K562 (cell line): ENCODE measurements around the gene LTO1. TPM values are rescaled to one million over a fixed set of nuclear protein-coding genes. Genes with fewer than 3 reads are reported as not detected.

ENCODE experiments used
- ATAC-seq: fragments of 200-7000 bp; cut with Tn5 transposase; 3 replicates; pipeline ENCODE4 v1.9.1; 2020; ENCODE audit warnings: moderate library complexity
- BruUV-seq: library from RNA; stranded (reverse); fragments of 400-500 nt; replicated peaks from 2 replicates; lab custom pipeline; 2021; lab: Mats Ljungman, UMichigan
- CTCF ChIA-PET: fragments of 300-600 bp; formaldehyde crosslinking; extraction: SDS; loops from one replicate; lab custom pipeline; 2021; ENCODE audit warnings: low intra/inter-chr PET ratio; lab: Yijun Ruan, JAX
- POLR2A ChIA-PET: fragments of 300-600, 350-650 bp; sonication (Branson Sonifier 250); formaldehyde crosslinking; extraction: SDS; loops from one replicate; lab custom pipeline; 2021; ENCODE audit warnings: antibody characterized with exemption, inconsistent platforms; lab: Yijun Ruan, JAX
- DNase-seq, 4 experiments: peaks; one replicate each; pipeline versions ENCODE4 v3.0.0 to v3.0.0-alpha.2; 2011 to 2018; ENCODE audit warnings: low spot score in 3 of 4, mixed read lengths in 3 of 4; ENCODE audit errors: extremely low read depth in 1 of 4
- FAIRE-seq: peaks from 2 replicates; lab custom pipeline; 2011; peaks lifted over from hg19 to GRCh38; lab: Jason Lieb, UNC
- H2AFZ ChIP-seq: 2 replicates; pipeline ENCODE4 v1.6.0; 2011; ENCODE audit warnings: low read depth, low read length, control low read depth, inconsistent platforms
- H3K27ac ChIP-seq: fragments of 200-600 bp; 3 replicates; pipeline ENCODE4 v1.8.0; 2011; ENCODE audit warnings: low read depth, mild to moderate bottlenecking, control low read depth, inconsistent platforms, low read length, moderate library complexity, mixed read lengths; ENCODE audit errors: extremely low read depth
- H3K27me3 ChIP-seq, 2 experiments: fragments of 300-600 bp in 1 of 2; 2 replicates in 1 of 2; 3 replicates in 1 of 2; pipeline versions ENCODE4 v1.6.0 to v1.8.0; 2011; ENCODE audit warnings: inconsistent platforms in 2 of 2, low read length in 2 of 2, mild to moderate bottlenecking in 1 of 2, mixed read lengths in 1 of 2, moderate library complexity in 1 of 2; ENCODE audit not compliant: control insufficient read depth in 2 of 2, insufficient read depth in 2 of 2
- H3K36me3 ChIP-seq: fragments of 300-600 bp; 3 replicates; pipeline ENCODE4 v1.8.0; 2011; ENCODE audit warnings: mild to moderate bottlenecking, low read length, inconsistent platforms; ENCODE audit not compliant: control insufficient read depth, insufficient read depth
- H3K4me1 ChIP-seq, 2 experiments: fragments of 200-600 bp in 1 of 2; replicated peaks in 1 of 2; 2 replicates in 1 of 2; 3 replicates in 1 of 2; pipeline versions ENCODE4 v1.5.1 to v1.8.0; 2011; ENCODE audit warnings: inconsistent platforms in 2 of 2, low read length in 2 of 2, mild to moderate bottlenecking in 1 of 2, mixed read lengths in 1 of 2, moderate library complexity in 1 of 2; ENCODE audit not compliant: control insufficient read depth in 2 of 2, insufficient read depth in 2 of 2
- H3K4me2 ChIP-seq: 2 replicates; pipeline ENCODE4 v1.6.1; 2011; ENCODE audit warnings: low read length, control low read depth, inconsistent platforms, mixed read lengths; ENCODE audit not compliant: insufficient read depth
- H3K4me3 ChIP-seq: fragments of 200-600 bp; sonication (generic), shearing (Covaris generic); 2 replicates; pipeline ENCODE4 v1.5.1; 2016; ENCODE audit warnings: control low read depth, inconsistent platforms
- H3K79me2 ChIP-seq: fragments of 200-600 bp; 3 replicates; pipeline ENCODE4 v1.8.0; 2011; ENCODE audit warnings: low read length, inconsistent platforms; ENCODE audit not compliant: control insufficient read depth, insufficient read depth
- H3K9ac ChIP-seq, 2 experiments: 2 replicates each; pipeline versions ENCODE4 v1.6.0 to v1.6.1; 2011; ENCODE audit warnings: low read depth in 2 of 2, low read length in 2 of 2, control low read depth in 1 of 2, inconsistent platforms in 1 of 2, mild to moderate bottlenecking in 1 of 2, mixed read lengths in 1 of 2; ENCODE audit not compliant: insufficient read depth in 1 of 2
- H3K9me1 ChIP-seq: one replicate; pipeline ENCODE4 v1.6.0; 2011; ENCODE audit warnings: inconsistent platforms, mild to moderate bottlenecking, low read length, moderate library complexity; ENCODE audit not compliant: control insufficient read depth, insufficient read depth
- H3K9me3 ChIP-seq: replicated peaks from 2 replicates; pipeline ENCODE4 v1.5.1; 2011; ENCODE audit warnings: low read depth, low read length, inconsistent platforms; ENCODE audit not compliant: control insufficient read depth, insufficient read depth
- H4K20me1 ChIP-seq: replicated peaks from 2 replicates; pipeline ENCODE4 v1.6.1; 2011; ENCODE audit warnings: low read length, inconsistent platforms, mixed read lengths; ENCODE audit not compliant: control insufficient read depth, insufficient read depth
- CBFB ChIP-seq: sonication (generic); formaldehyde crosslinking; IDR thresholded peaks from 2 replicates; pipeline ENCODE4 v1.4.0; 2020; ENCODE audit warnings: mild to moderate bottlenecking, missing genetic modification reagents
- CBX3 ChIP-seq, 2 experiments: IDR thresholded peaks; 1 replicate in 1 of 2; 2 replicates in 1 of 2; pipeline ENCODE4 v1.6.1; 2012; ENCODE audit warnings: inconsistent platforms in 2 of 2, low read length in 2 of 2, borderline replicate concordance in 1 of 2, control low read depth in 1 of 2
- DIDO1 ChIP-seq: fragments of 450-650 bp; IDR thresholded peaks from 2 replicates; pipeline ENCODE4 v1.6.1; 2016; ENCODE audit warnings: low read depth, missing biosample characterization, missing genetic modification characterization
- NFIC ChIP-seq: fragments of 450-650 bp; IDR thresholded peaks from 2 replicates; pipeline ENCODE4 v1.6.1; 2017; ENCODE audit warnings: mild to moderate bottlenecking, inconsistent platforms
- TRIM24 ChIP-seq, 2 experiments: fragments of 450-650 bp; IDR thresholded peaks; 2 replicates each; pipeline ENCODE4 v1.6.1; 2016
- TRIM28 ChIP-seq: fragments of 450-650 bp; IDR thresholded peaks from 2 replicates; pipeline ENCODE4 v1.6.1; 2017
- ZNF280A ChIP-seq: fragments of 450-650 bp; IDR thresholded peaks from 2 replicates; pipeline ENCODE4 v1.6.1; 2018; ENCODE audit warnings: mild to moderate bottlenecking, low read depth; ENCODE audit not compliant: partially characterized antibody
- WGBS: fragments of 100-300 bp; shearing (Covaris generic); methylation state at CpG from one replicate; pipeline ENCODE4 v1.1.6; 2016; ENCODE audit warnings: low coverage, mixed read lengths; ENCODE audit not compliant: insufficient coverage; ENCODE audit errors: missing lambda C conversion rate; 5-methylcytosine and 5-hydroxymethylcytosine counted together
- in situ Hi-C: fragments of 300-500 bp; cut with MboI; formaldehyde crosslinking; loops from 4 replicates; pipeline ENCODE4 v1.15.0; 2018; ENCODE audit warnings: inconsistent platforms, mixed read lengths
- intact Hi-C: fragments of 100-400 bp; cut with micrococcal nuclease; formaldehyde crosslinking; loops from 2 replicates; pipeline ENCODE4 v1.14.2; 2022
- polyA plus RNA-seq, 8 experiments: library from polyadenylated mRNA; depleted of rRNA in 4 of 8; stranded (reverse) in 5 of 8; unstranded in 3 of 8; fragments of >200 nt; fragmentation: Nextera tagmentation in 2 of 8; fragmentation: Illumina TruSeq in 1 of 8; extraction: Ambion mirVana in 2 of 8; extraction: Trizol in 1 of 8; gene quantifications; 2 replicates each; pipeline versions ENCODE4 v1.2.1 to v1.2.3, GENCODE V29; 2011 to 2014; ENCODE audit warnings: inconsistent platforms in 1 of 8, missing spikeins in 1 of 8
- total RNA-seq, 7 experiments: library from RNA; depleted of rRNA in 6 of 7; stranded (reverse); fragments of >200 nt in 6 of 7; fragmentation: Illumina TruSeq in 2 of 7; extraction: Trizol in 2 of 7; gene quantifications; 2 replicates each; pipeline versions ENCODE4 v1.2.1 to v1.2.3, GENCODE V29; 2011 to 2021; ENCODE audit warnings: low replicate concordance in 1 of 7

Gene LTO1
- total and polyA plus RNA-seq, 9 of the 15 experiments (the other 6 are each of a cell fraction or from before 2014, with no cell fraction given), result 2.6 to 43.4 (median 19.1) TPM

- Histone ChIP-seq H3K4me3 (no peak overlapping the region), H3K36me3 (no peaks in the 10 kb centered on the region), H4K20me1 (no peaks in the 10 kb centered on the region), H3K9me3 (no peaks in the 10 kb centered on the region), H3K27ac (no peak overlapping the region), H3K27me3 (peaks cover 28 to 43% of the 10 kb centered on the region in 2 experiments), H3K4me1 (peaks cover 0 to 3% of the 10 kb centered on the region in 2 experiments; a peak in 3 of 5 replicates), H3K4me2 (no peak overlapping the region), H3K9me1 (no peaks in the 10 kb centered on the region), H2AFZ (no peak overlapping the region), H3K79me2 (no peaks in the 10 kb centered on the region), H3K9ac (no peak overlapping the region)
- ChIA-PET CTCF (no interaction called here), POLR2A (no interaction called here)
- ATAC-seq (no peak), FAIRE-seq (no peak), DNase-seq (no peak)
- intact Hi-C loops (no loop called here), in situ Hi-C loops (loop anchor here (5.0 kb wide), 2 partner anchors 103 to 503 kb away; no protein-coding TSS in a partner anchor)
- no TSS peak for BruUV-seq
- 16% methylated on average over 10 of the region's 10 CpGs for WGBS
- no peak for TF ChIP-seq DIDO1 (tag)
- TF ChIP-seq NFIC, result peak; percentile 79
Measured at GRCh38 chr11:69694781-69695180, 19.6 kb upstream of the LTO1 start.

DNA sequence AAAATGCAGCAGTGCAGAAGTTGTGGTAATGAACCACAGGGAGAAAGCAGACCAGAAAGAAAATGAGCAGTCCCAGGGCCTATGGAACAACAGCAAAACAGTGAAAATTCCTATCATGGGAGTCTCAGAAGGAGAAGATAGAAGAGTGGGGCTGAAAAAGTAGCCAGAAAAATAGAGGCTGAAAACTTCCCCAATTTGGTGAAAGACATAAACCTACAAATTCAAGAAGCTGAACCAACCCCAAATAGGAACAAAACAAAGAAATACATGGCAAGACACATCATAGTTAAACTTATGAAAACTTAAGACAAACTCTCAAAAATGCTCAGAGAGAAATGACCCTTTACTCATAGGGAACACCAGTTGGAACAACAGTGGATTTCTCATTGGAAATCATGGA is 17.3 kb upstream of the LTO1 start:
- Histone ChIP-seq H3K9me1 (no peaks in the 10 kb centered on the region), H3K9me3 (no peaks in the 10 kb centered on the region), H3K4me3 (no peak overlapping the region), H3K27ac (no peak overlapping the region), H3K27me3 (peaks cover 25% of the 10 kb centered on the region in 2 experiments), H3K4me2 (no peak overlapping the region), H3K4me1 (peaks cover 3% of the 10 kb centered on the region in 2 experiments; a peak in 3 of 5 replicates), H3K79me2 (no peaks in the 10 kb centered on the region), H3K9ac (no peak overlapping the region), H3K36me3 (no peaks in the 10 kb centered on the region), H4K20me1 (no peaks in the 10 kb centered on the region), H2AFZ (no peak overlapping the region)
- BruUV-seq, result no TSS peak
- intact Hi-C loops, result no loop called here
- no peak for FAIRE-seq
- ChIA-PET CTCF (no interaction called here), POLR2A (no interaction called here)
- in situ Hi-C loops, result loop anchor here (5.0 kb wide), 2 partner anchors 105 to 505 kb away; no protein-coding TSS in a partner anchor
- TF ChIP-seq TRIM28 (0 out of 2 replicates have a peak, but pooled peaks have one; percentile 35), CBX3 (IDR thresholded peaks at IDR 0.05; ENCODE audit: borderline replicate concordance in 1 of 2, low read length in 2 of 2) (0 out of 3 replicates have a peak, but pooled peaks of 1 of the 2 experiments have one; percentile 20), TRIM24 (IDR thresholded peaks at IDR 0.05) (peak in 1 of 2 experiments; percentile 42; a peak in 1 of 4 replicates), ZNF280A (peak; percentile 81), CBFB (no peak)
- no peak for DNase-seq
- ATAC-seq, result no peak
